Measurements from ENCODE around the gene ALDOC. TPM values are rescaled to one million over a fixed set of nuclear protein-coding genes. Genes with fewer than 3 reads are reported as not detected.

The ALDOC gene
- total and polyA plus RNA-seq, 2 experiments from 2014 or later = 33.5 to 157 TPM

DNA sequence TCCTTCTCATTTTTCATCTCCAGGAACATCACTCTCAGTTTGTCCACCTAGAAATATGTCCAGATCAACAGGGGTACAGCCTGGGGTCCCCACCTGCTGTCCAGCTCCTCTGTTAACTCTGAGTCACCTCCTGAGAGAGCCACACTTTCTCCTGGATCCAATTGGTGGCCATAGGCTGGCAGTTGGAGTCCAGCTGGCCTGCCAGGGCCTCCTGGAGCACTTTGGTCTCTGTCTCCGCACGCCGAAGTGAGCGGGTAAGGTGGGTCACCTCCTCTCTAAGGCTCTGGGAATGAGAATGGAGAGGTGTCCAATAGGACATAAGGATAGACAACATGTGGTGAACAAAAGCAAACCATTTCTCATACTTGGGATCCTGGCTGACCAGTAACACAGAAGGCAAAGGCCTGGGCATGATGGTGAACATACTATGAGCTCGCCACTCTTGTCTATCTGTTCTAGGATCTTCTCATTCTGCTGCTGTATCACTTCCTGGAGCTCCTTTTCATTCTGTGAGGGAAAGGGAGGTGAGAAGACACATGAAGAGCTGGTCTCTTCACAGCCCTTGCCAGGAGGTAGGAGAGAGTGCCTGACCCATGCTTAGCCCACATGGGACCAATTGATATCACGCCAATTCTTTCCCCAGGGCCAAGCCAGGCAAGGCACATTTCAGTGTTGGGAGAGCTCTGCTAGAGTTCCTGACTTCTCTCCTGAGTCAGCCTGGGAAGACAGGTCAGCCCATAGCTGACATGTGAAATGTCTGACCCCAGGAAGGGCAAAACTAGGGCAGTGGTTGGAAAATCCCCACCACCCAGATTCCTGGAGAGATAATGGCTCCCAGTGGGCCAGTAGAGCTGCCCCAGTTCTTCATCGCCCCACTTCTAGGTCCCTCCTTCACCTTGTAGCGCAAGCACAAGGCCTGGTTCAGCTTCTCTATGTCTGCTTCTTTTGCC, 1.8 kb upstream of the ALDOC start:
- Histone ChIP-seq H3K9me2 (ENCODE audit: insufficient read depth) (no peaks in the 10 kb centered on the region), H3K4me3 (no peak overlapping the region), H4K20me1 (replicated peaks; ENCODE audit: insufficient read depth) (peaks cover 14% of the 10 kb centered on the region; the same call in 1 of the 2 replicates), H3K27ac (ENCODE audit: low read depth) (no peak overlapping the region; the same call in 1 of the 2 replicates), H3K27me3 (ENCODE audit: insufficient read depth) (no peaks in the 10 kb centered on the region), H3K36me3 (ENCODE audit: insufficient read depth) (peaks cover 49% of the 10 kb centered on the region), H3K4me2 (no peak overlapping the region), H3K79me2 (replicated peaks; ENCODE audit: insufficient read depth) (no peaks in the 10 kb centered on the region), H2AFZ (no peak overlapping the region), H3K4me1 (ENCODE audit: insufficient read depth) (peaks cover 13% of the 10 kb centered on the region; the same call in 1 of the 2 replicates), H3F3A (replicated peaks; ENCODE audit: low read depth) (peaks cover 15% of the 10 kb centered on the region)
- Mint-ChIP-seq H3K4me3 (no peak overlapping the region), H3K4me1 (peaks cover 15% of the 10 kb centered on the region), H3K27ac (no peak overlapping the region), H3K27me3 (ENCODE audit: insufficient read depth, low read depth, poor library complexity) (peaks cover 9% of the 10 kb centered on the region), H3K36me3 (ENCODE audit: low read depth) (peaks cover 46% of the 10 kb centered on the region), H3K9me3 (no peaks in the 10 kb centered on the region)
- ATAC-seq (no peak), DNase-seq (ENCODE audit: low spot score) (no peak)
- no peak for TF ChIP-seq JUNB (IDR thresholded peaks at IDR 0.05; ENCODE audit: unreplicated experiment)
- TF ChIP-seq, protein P1, sequence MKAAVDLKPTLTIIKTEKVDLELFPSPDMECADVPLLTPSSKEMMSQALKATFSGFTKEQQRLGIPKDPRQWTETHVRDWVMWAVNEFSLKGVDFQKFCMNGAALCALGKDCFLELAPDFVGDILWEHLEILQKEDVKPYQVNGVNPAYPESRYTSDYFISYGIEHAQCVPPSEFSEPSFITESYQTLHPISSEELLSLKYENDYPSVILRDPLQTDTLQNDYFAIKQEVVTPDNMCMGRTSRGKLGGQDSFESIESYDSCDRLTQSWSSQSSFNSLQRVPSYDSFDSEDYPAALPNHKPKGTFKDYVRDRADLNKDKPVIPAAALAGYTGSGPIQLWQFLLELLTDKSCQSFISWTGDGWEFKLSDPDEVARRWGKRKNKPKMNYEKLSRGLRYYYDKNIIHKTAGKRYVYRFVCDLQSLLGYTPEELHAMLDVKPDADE (IDR thresholded peaks at IDR 0.05) = no peak
- TF ChIP-seq, protein P2, sequence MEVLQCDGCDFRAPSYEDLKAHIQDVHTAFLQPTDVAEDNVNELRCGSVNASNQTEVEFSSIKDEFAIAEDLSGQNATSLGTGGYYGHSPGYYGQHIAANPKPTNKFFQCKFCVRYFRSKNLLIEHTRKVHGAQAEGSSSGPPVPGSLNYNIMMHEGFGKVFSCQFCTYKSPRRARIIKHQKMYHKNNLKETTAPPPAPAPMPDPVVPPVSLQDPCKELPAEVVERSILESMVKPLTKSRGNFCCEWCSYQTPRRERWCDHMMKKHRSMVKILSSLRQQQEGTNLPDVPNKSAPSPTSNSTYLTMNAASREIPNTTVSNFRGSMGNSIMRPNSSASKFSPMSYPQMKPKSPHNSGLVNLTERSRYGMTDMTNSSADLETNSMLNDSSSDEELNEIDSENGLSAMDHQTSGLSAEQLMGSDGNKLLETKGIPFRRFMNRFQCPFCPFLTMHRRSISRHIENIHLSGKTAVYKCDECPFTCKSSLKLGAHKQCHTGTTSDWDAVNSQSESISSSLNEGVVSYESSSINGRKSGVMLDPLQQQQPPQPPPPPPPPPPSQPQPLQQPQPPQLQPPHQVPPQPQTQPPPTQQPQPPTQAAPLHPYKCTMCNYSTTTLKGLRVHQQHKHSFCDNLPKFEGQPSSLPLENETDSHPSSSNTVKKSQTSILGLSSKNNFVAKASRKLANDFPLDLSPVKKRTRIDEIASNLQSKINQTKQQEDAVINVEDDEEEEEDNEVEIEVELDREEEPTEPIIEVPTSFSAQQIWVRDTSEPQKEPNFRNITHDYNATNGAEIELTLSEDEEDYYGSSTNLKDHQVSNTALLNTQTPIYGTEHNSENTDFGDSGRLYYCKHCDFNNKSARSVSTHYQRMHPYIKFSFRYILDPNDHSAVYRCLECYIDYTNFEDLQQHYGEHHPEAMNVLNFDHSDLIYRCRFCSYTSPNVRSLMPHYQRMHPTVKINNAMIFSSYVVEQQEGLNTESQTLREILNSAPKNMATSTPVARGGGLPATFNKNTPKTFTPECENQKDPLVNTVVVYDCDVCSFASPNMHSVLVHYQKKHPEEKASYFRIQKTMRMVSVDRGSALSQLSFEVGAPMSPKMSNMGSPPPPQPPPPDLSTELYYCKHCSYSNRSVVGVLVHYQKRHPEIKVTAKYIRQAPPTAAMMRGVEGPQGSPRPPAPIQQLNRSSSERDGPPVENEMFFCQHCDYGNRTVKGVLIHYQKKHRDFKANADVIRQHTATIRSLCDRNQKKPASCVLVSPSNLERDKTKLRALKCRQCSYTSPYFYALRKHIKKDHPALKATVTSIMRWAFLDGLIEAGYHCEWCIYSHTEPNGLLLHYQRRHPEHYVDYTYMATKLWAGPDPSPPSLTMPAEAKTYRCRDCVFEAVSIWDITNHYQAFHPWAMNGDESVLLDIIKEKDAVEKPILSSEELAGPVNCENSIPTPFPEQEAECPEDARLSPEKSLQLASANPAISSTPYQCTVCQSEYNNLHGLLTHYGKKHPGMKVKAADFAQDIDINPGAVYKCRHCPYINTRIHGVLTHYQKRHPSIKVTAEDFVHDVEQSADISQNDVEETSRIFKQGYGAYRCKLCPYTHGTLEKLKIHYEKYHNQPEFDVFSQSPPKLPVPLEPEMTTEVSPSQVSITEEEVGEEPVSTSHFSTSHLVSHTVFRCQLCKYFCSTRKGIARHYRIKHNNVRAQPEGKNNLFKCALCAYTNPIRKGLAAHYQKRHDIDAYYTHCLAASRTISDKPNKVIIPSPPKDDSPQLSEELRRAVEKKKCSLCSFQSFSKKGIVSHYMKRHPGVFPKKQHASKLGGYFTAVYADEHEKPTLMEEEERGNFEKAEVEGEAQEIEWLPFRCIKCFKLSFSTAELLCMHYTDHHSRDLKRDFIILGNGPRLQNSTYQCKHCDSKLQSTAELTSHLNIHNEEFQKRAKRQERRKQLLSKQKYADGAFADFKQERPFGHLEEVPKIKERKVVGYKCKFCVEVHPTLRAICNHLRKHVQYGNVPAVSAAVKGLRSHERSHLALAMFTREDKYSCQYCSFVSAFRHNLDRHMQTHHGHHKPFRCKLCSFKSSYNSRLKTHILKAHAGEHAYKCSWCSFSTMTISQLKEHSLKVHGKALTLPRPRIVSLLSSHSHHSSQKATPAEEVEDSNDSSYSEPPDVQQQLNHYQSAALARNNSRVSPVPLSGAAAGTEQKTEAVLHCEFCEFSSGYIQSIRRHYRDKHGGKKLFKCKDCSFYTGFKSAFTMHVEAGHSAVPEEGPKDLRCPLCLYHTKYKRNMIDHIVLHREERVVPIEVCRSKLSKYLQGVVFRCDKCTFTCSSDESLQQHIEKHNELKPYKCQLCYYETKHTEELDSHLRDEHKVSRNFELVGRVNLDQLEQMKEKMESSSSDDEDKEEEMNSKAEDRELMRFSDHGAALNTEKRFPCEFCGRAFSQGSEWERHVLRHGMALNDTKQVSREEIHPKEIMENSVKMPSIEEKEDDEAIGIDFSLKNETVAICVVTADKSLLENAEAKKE (CRISPR knock-in tag; IDR thresholded peaks at IDR 0.05) = no peak
- no peak for TF ChIP-seq CREB1 (CRISPR knock-in tag; IDR thresholded peaks at IDR 0.05; ENCODE audit: low read depth)
- no peak for TF ChIP-seq STAT1 (IDR thresholded peaks at IDR 0.05; ENCODE audit: unreplicated experiment)
- TF ChIP-seq POLR2AphosphoS5 (IDR thresholded peaks at IDR 0.05; ENCODE audit: low read depth) = no peak
- no peak for TF ChIP-seq ZNF331 (CRISPR knock-in tag; IDR thresholded peaks at IDR 0.05; ENCODE audit: low read depth)
- TF ChIP-seq NANOG (IDR thresholded peaks at IDR 0.05; ENCODE audit: borderline replicate concordance) = no peak
- TF ChIP-seq EZH2phosphoT487 (IDR thresholded peaks at IDR 0.05; ENCODE audit: unreplicated experiment) = no peak
- no peak for TF ChIP-seq ZNF114 (CRISPR knock-in tag; IDR thresholded peaks at IDR 0.05)
- TF ChIP-seq, protein P3, sequence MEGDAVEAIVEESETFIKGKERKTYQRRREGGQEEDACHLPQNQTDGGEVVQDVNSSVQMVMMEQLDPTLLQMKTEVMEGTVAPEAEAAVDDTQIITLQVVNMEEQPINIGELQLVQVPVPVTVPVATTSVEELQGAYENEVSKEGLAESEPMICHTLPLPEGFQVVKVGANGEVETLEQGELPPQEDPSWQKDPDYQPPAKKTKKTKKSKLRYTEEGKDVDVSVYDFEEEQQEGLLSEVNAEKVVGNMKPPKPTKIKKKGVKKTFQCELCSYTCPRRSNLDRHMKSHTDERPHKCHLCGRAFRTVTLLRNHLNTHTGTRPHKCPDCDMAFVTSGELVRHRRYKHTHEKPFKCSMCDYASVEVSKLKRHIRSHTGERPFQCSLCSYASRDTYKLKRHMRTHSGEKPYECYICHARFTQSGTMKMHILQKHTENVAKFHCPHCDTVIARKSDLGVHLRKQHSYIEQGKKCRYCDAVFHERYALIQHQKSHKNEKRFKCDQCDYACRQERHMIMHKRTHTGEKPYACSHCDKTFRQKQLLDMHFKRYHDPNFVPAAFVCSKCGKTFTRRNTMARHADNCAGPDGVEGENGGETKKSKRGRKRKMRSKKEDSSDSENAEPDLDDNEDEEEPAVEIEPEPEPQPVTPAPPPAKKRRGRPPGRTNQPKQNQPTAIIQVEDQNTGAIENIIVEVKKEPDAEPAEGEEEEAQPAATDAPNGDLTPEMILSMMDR (conservative IDR thresholded peaks at IDR 0.05; ENCODE audit: low read depth in 2 of 2) = no peak
